ENCODE data around the gene MS4A12. TPM values are rescaled to one million over a fixed set of nuclear protein-coding genes. Genes with fewer than 3 reads are reported as not detected.
A peak's percentile ranks its signal among the peaks of the same experiment; 100 is the strongest.

MS4A12 gene
- total and polyA plus RNA-seq, 8 donors, result 1.1 to 4.6 (median 2.9) TPM; not detected in 5

DNA sequence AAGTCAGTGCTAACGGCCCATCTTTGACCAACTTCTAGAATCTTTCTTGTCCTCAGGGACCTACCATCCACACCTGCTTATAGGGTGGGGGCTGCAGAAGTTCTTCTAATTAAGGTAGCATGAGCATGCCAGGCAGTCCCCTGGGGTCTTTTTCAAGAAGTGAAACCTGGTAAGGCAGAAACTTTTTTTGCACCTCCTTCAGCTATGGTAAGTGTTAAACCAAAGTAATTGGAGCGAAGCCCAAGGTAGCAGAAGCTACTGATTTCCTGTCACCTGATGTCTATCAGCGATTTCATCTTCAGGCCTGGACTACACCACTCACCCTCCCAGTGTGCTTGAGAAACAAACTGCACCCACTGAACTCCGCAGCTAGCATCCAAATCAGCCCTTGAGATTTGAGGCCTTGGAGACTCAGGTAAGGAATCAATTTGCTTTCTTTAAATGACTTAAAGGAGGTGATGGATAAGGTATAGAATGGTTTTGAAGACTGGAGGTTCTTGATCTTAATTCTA lies 37.0 kb upstream of the MS4A12 start, which contains the start of gene MS4A1:
Gene MS4A1, plus strand, starts transcription at position 317 of the 512 bp plus-strand sequence. CDS start 6,528 bp downstream, outside the sequence.
- TF ChIP-seq EP300 (IDR thresholded peaks at IDR 0.05), result no peak
- TF ChIP-seq POLR2AphosphoS5 (IDR thresholded peaks at IDR 0.05), result no peak
- TF ChIP-seq, protein P1, sequence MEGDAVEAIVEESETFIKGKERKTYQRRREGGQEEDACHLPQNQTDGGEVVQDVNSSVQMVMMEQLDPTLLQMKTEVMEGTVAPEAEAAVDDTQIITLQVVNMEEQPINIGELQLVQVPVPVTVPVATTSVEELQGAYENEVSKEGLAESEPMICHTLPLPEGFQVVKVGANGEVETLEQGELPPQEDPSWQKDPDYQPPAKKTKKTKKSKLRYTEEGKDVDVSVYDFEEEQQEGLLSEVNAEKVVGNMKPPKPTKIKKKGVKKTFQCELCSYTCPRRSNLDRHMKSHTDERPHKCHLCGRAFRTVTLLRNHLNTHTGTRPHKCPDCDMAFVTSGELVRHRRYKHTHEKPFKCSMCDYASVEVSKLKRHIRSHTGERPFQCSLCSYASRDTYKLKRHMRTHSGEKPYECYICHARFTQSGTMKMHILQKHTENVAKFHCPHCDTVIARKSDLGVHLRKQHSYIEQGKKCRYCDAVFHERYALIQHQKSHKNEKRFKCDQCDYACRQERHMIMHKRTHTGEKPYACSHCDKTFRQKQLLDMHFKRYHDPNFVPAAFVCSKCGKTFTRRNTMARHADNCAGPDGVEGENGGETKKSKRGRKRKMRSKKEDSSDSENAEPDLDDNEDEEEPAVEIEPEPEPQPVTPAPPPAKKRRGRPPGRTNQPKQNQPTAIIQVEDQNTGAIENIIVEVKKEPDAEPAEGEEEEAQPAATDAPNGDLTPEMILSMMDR (IDR thresholded peaks at IDR 0.05), result no peak
- no peak for TF ChIP-seq POLR2A (IDR thresholded peaks at IDR 0.05)
- no peak within 1 kb of the TSS for H3K4me3 ChIP-seq
- no peaks in the 10 kb centered on the region for H3K9me3 ChIP-seq
- no peaks in the 10 kb centered on the region for H3K4me1 ChIP-seq
- intact Hi-C loops (cut with DNase I; ENCODE audit: low total_unique reads), result no loop called here
- H3K27ac ChIP-seq, result no peak within 1 kb of the TSS
- 57 to 72% (median 66%) methylated on average over 4 of the region's 4 CpGs for WGBS, 5 donors
- H3K27me3 ChIP-seq, result no peaks in the 10 kb centered on the region
- peak in 1 of 2 donors; percentile 18 for DNase-seq
- no peaks in the 10 kb centered on the region for H3K36me3 ChIP-seq

DNA sequence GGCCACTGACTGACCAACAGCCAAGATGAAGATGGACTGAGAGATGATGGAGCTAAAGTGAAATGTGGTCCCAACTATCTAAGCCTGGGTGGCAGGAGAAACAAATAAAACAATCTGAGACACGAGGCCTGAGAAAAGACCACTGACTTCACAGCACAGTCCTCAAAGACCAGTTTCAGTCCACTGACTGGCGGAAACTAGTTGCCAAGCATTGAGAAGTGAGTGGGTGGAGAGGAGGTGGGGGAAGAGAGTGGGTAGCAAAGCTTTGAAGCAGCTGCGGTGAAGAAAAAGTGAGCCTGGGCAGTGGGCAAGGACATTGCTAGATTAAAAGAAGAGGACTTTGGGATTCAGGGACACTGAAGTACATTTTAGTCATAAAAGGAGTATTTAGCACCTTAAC lies 35.0 kb upstream of the MS4A12 start:
- TF ChIP-seq EP300 (IDR thresholded peaks at IDR 0.05), result no peak
- TF ChIP-seq, protein P1 (IDR thresholded peaks at IDR 0.05), result no peak
- no peak for TF ChIP-seq POLR2AphosphoS5 (IDR thresholded peaks at IDR 0.05)
- TF ChIP-seq POLR2A (IDR thresholded peaks at IDR 0.05), result no peak
- 76 to 81% (median 77%) methylated on average over 3 of the region's 3 CpGs for WGBS, 5 donors
- H3K4me3 ChIP-seq, result no peak overlapping the region
- no peaks in the 10 kb centered on the region for H3K4me1 ChIP-seq
- no peak for DNase-seq
- H3K27me3 ChIP-seq, result no peaks in the 10 kb centered on the region
- no peak overlapping the region for H3K27ac ChIP-seq
- no peaks in the 10 kb centered on the region for H3K9me3 ChIP-seq
- intact Hi-C loops (cut with DNase I; ENCODE audit: low total_unique reads), result no loop called here
- no peaks in the 10 kb centered on the region for H3K36me3 ChIP-seq

DNA sequence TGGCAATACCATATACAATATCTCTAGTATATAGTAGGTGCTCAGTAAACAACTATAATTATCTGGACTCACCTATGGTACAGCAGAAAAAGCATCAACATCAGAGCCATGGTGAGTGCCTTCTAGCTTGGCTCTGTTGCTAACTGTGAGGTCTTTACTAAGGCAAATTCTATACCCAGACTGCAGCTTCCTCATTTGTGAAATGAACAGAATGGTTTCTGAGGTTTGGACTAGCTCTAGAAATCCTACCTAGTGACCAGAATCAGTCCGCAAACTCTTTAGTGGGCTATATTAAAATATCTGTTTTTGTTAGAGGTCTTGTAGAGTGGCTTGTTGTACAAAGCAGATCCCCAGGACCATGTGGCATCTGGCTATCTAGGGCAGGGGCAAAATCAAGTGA lies 33.2 kb upstream of the MS4A12 start:
- no peaks in the 10 kb centered on the region for H3K9me3 ChIP-seq
- H3K27ac ChIP-seq, result no peak overlapping the region
- WGBS, 5 donors, result 90 to 100% (median 91%) methylated on average over 1 of the region's 1 CpG
- no peak overlapping the region for H3K4me3 ChIP-seq
- no peaks in the 10 kb centered on the region for H3K4me1 ChIP-seq
- no peaks in the 10 kb centered on the region for H3K27me3 ChIP-seq
- TF ChIP-seq POLR2AphosphoS5 (IDR thresholded peaks at IDR 0.05) (no peak), POLR2A (IDR thresholded peaks at IDR 0.05) (no peak), EP300 (IDR thresholded peaks at IDR 0.05) (no peak)
- TF ChIP-seq, protein P1 (IDR thresholded peaks at IDR 0.05), result no peak
- intact Hi-C loops (cut with DNase I; ENCODE audit: low total_unique reads), result no loop called here
- no peaks in the 10 kb centered on the region for H3K36me3 ChIP-seq
- no peak for DNase-seq

DNA sequence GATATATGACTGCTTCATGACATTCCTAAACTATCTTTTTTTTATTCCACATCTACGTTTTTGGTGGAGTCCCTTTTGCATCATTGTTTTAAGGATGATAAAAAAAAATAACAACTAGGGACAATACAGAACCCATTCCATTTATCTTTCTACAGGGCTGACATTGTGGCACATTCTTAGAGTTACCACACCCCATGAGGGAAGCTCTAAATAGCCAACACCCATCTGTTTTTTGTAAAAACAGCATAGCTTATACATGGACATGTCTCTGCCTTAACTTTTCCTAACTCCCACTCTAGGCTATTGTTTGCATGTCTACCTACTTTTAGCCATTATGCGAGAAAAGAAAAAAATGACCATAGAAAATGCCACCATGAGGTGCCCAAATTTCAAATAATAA lies 23.7 kb upstream of the MS4A12 start:
- WGBS, 5 donors, result 61 to 71% (median 64%) methylated on average over 2 of the region's 2 CpGs
- DNase-seq, result no peak
- no peaks in the 10 kb centered on the region for H3K36me3 ChIP-seq
- intact Hi-C loops (cut with DNase I; ENCODE audit: low total_unique reads), result no loop called here
- no peaks in the 10 kb centered on the region for H3K9me3 ChIP-seq
- TF ChIP-seq EP300 (IDR thresholded peaks at IDR 0.05) (no peak), POLR2A (IDR thresholded peaks at IDR 0.05) (no peak), POLR2AphosphoS5 (IDR thresholded peaks at IDR 0.05) (no peak)
- TF ChIP-seq, protein P1 (IDR thresholded peaks at IDR 0.05), result no peak
- no peaks in the 10 kb centered on the region for H3K4me1 ChIP-seq
- no peak overlapping the region for H3K4me3 ChIP-seq
- H3K27me3 ChIP-seq, result no peaks in the 10 kb centered on the region
- H3K27ac ChIP-seq, result no peak overlapping the region

All from stomach (tissue), 9 donors.